Karpas-422 (cell line): ENCODE measurements around the gene INSL3. TPM values are rescaled to one million over a fixed set of nuclear protein-coding genes. Genes with fewer than 3 reads are reported as not detected.
"Not testable (repeated sequence)": the region's sequence is repeated elsewhere in the genome, so short reads cannot be mapped to it uniquely, and the experiment has no call there.

Experiments
- DNase-seq: peaks from one replicate; pipeline ENCODE4 v3.0.0-alpha.2; 2015
- H2AFZ ChIP-seq: fragments of 200-600 bp; sonication (generic); 2 replicates; pipeline ENCODE4 v1.6.1; 2014; ENCODE audit warnings: antibody characterized with exemption, low read length, mixed read lengths
- H3K27ac ChIP-seq: fragments of 200-600 bp; sonication (generic); 2 replicates; pipeline ENCODE4 v1.5.1; 2014; ENCODE audit warnings: mild to moderate bottlenecking, low read length, moderate library complexity
- H3K27me3 ChIP-seq: fragments of 200-600 bp; sonication (generic); 2 replicates; pipeline ENCODE4 v1.6.1; 2014; ENCODE audit warnings: low read length, mixed read lengths
- H3K36me3 ChIP-seq: fragments of 200-600 bp; sonication (generic); 2 replicates; pipeline ENCODE4 v1.6.1; 2014; ENCODE audit warnings: low read length, mixed read lengths; ENCODE audit not compliant: insufficient read depth
- H3K4me1 ChIP-seq: fragments of 200-600 bp; sonication (generic); 2 replicates; pipeline ENCODE4 v1.6.1; 2014; ENCODE audit warnings: mild to moderate bottlenecking, low read length, mixed read lengths
- H3K4me2 ChIP-seq: fragments of 200-600 bp; sonication (generic); 2 replicates; pipeline ENCODE4 v1.6.1; 2014; ENCODE audit warnings: low read length, low read depth, mild to moderate bottlenecking; ENCODE audit not compliant: poor library complexity, severe bottlenecking
- H3K4me3 ChIP-seq: fragments of 200-600 bp; sonication (generic); 2 replicates; pipeline ENCODE4 v1.5.1; 2014; ENCODE audit warnings: mild to moderate bottlenecking, antibody characterized with exemption, low read length, mixed read lengths
- H3K79me2 ChIP-seq: fragments of 200-600 bp; sonication (generic); 2 replicates; pipeline ENCODE4 v1.6.1; 2014; ENCODE audit warnings: mild to moderate bottlenecking, low read length, mixed read lengths
- H3K9ac ChIP-seq: fragments of 200-600 bp; sonication (generic); 2 replicates; pipeline ENCODE4 v1.6.0; 2014; ENCODE audit warnings: low read length
- H3K9me2 ChIP-seq: fragments of 200-600 bp; sonication (generic), shearing (Covaris generic); replicated peaks from 2 replicates; pipeline ENCODE4 v1.6.0; 2014; ENCODE audit warnings: mild to moderate bottlenecking, low read length, moderate library complexity; ENCODE audit not compliant: insufficient read depth
- H3K9me3 ChIP-seq: fragments of 300-700, 200-600 bp; sonication (generic); 2 replicates; pipeline ENCODE4 v1.6.1; 2014; ENCODE audit warnings: low read length, mixed read lengths
- H4K20me1 ChIP-seq: fragments of 200-600 bp; sonication (generic); 2 replicates; pipeline ENCODE4 v1.6.1; 2014; ENCODE audit warnings: mild to moderate bottlenecking, antibody characterized with exemption, low read length, low read depth; ENCODE audit not compliant: insufficient read depth
- total RNA-seq: library from RNA; depleted of rRNA; stranded (reverse); fragments of >200 nt; shearing (Covaris generic); gene quantifications from 2 replicates; pipeline ENCODE4 v1.2.3, GENCODE V29; 2014; ENCODE audit warnings: low replicate concordance

Gene INSL3
- total RNA-seq, 1 experiment from 2014 or later = not detected

- Histone ChIP-seq H3K9ac (no peak overlapping the region), H3K9me3 (no peaks in the 10 kb centered on the region), H3K9me2 (no peaks in the 10 kb centered on the region), H3K36me3 (peaks cover 5% of the 10 kb centered on the region; the same call in 1 of the 2 replicates), H4K20me1 (peaks cover 3% of the 10 kb centered on the region; the same call in 1 of the 2 replicates), H3K27ac (no peak overlapping the region), H3K4me1 (no peaks in the 10 kb centered on the region), H3K4me2 (no peak overlapping the region), H2AFZ (no peak overlapping the region), H3K79me2 (no peaks in the 10 kb centered on the region), H3K4me3 (no peak overlapping the region), H3K27me3 (no peaks in the 10 kb centered on the region)
- DNase-seq = peak; percentile 89
Measured at GRCh38 chr19:17784201-17785008, 36.9 kb downstream of the INSL3 start.

GRCh38 chr19:17783721-17784120 is 37.6 kb downstream of the INSL3 start:
- not testable (repeated sequence) for H3K9me2 ChIP-seq, H2AFZ ChIP-seq, H4K20me1 ChIP-seq, H3K27me3 ChIP-seq, H3K4me1 ChIP-seq, H3K4me2 ChIP-seq, H3K27ac ChIP-seq, DNase-seq, H3K9ac ChIP-seq, H3K79me2 ChIP-seq, H3K9me3 ChIP-seq, H3K36me3 ChIP-seq, H3K4me3 ChIP-seq

- no peak for DNase-seq
- H3K36me3 ChIP-seq = peaks cover 5% of the 10 kb centered on the region; the same call in 1 of the 2 replicates
- H3K9ac ChIP-seq = no peak overlapping the region
- H3K27me3 ChIP-seq = no peaks in the 10 kb centered on the region
- H3K9me2 ChIP-seq = no peaks in the 10 kb centered on the region
- no peaks in the 10 kb centered on the region for H3K4me1 ChIP-seq
- H4K20me1 ChIP-seq = peaks cover 3% of the 10 kb centered on the region; the same call in 1 of the 2 replicates
- H3K27ac ChIP-seq = no peak overlapping the region
- no peaks in the 10 kb centered on the region for H3K79me2 ChIP-seq
- no peak overlapping the region for H3K4me3 ChIP-seq
- no peak overlapping the region for H3K4me2 ChIP-seq
- no peak overlapping the region for H2AFZ ChIP-seq
- H3K9me3 ChIP-seq = no peaks in the 10 kb centered on the region
Measured at GRCh38 chr19:17780781-17781180, 40.5 kb downstream of the INSL3 start.

GRCh38 chr19:17778968-17779929 is 42.1 kb downstream of the INSL3 start:
- Histone ChIP-seq H3K9me2 (no peaks in the 10 kb centered on the region), H3K4me1 (no peaks in the 10 kb centered on the region), H3K9ac (no peak overlapping the region), H3K27ac (no peak overlapping the region), H3K79me2 (no peaks in the 10 kb centered on the region), H3K4me3 (no peak overlapping the region), H3K4me2 (no peak overlapping the region), H3K9me3 (no peaks in the 10 kb centered on the region), H2AFZ (no peak overlapping the region), H4K20me1 (no peaks in the 10 kb centered on the region; the same call in 1 of the 2 replicates), H3K27me3 (no peaks in the 10 kb centered on the region), H3K36me3 (no peaks in the 10 kb centered on the region)
- DNase-seq = no peak

- no peaks in the 10 kb centered on the region for H3K9me2 ChIP-seq
- no peaks in the 10 kb centered on the region for H3K36me3 ChIP-seq
- H3K4me1 ChIP-seq = no peaks in the 10 kb centered on the region
- no peak overlapping the region for H3K4me3 ChIP-seq
- no peak overlapping the region for H3K9ac ChIP-seq
- H3K79me2 ChIP-seq = no peaks in the 10 kb centered on the region
- H3K27me3 ChIP-seq = no peaks in the 10 kb centered on the region
- no peak overlapping the region for H2AFZ ChIP-seq
- no peak overlapping the region for H3K27ac ChIP-seq
- no peaks in the 10 kb centered on the region for H3K9me3 ChIP-seq
- no peaks in the 10 kb centered on the region; the same call in 1 of the 2 replicates for H4K20me1 ChIP-seq
- DNase-seq = peak; percentile 93
- no peak overlapping the region for H3K4me2 ChIP-seq
Measured at GRCh38 chr19:17778251-17778967, 42.9 kb downstream of the INSL3 start.

GRCh38 chr19:17777840-17778239 is 43.5 kb downstream of the INSL3 start:
- not testable (repeated sequence) for H3K27me3 ChIP-seq, H2AFZ ChIP-seq, H3K79me2 ChIP-seq, DNase-seq, H3K9ac ChIP-seq, H4K20me1 ChIP-seq, H3K4me3 ChIP-seq, H3K36me3 ChIP-seq, H3K4me1 ChIP-seq, H3K9me3 ChIP-seq, H3K9me2 ChIP-seq, H3K4me2 ChIP-seq, H3K27ac ChIP-seq

GRCh38 chr19:17775991-17776803 is 45.1 kb downstream of the INSL3 start:
- no peak overlapping the region for H3K27ac ChIP-seq
- no peaks in the 10 kb centered on the region; the same call in 1 of the 2 replicates for H4K20me1 ChIP-seq
- no peaks in the 10 kb centered on the region for H3K36me3 ChIP-seq
- no peaks in the 10 kb centered on the region for H3K27me3 ChIP-seq
- no peaks in the 10 kb centered on the region for H3K9me3 ChIP-seq
- no peak for DNase-seq
- no peak overlapping the region for H3K4me3 ChIP-seq
- H2AFZ ChIP-seq = no peak overlapping the region
- H3K4me1 ChIP-seq = no peaks in the 10 kb centered on the region
- H3K79me2 ChIP-seq = no peaks in the 10 kb centered on the region
- H3K9me2 ChIP-seq = no peaks in the 10 kb centered on the region
- no peak overlapping the region for H3K4me2 ChIP-seq
- no peak overlapping the region for H3K9ac ChIP-seq
